HUES64 (cell line): ENCODE results near the gene ZNG1A.
"Not testable (repeated sequence)": the region's sequence is repeated elsewhere in the genome, so short reads cannot be mapped to it uniquely, and the experiment has no call there.

Experiments used
- H3K27ac ChIP-seq: 2 replicates; pipeline ENCODE4 v1.7.0; 2013; ENCODE audit warnings: low read depth, low read length, inconsistent platforms
- H3K27me3 ChIP-seq: 2 replicates; pipeline ENCODE4 v1.6.1; 2013; ENCODE audit warnings: mild to moderate bottlenecking, low read length; ENCODE audit not compliant: insufficient read depth
- H3K36me3 ChIP-seq: 2 replicates; pipeline ENCODE4 v1.6.1; 2013; ENCODE audit warnings: mild to moderate bottlenecking, low read length; ENCODE audit not compliant: insufficient read depth
- H3K4me1 ChIP-seq: 2 replicates; pipeline ENCODE4 v1.6.1; 2013; ENCODE audit warnings: mild to moderate bottlenecking, low read length, moderate library complexity; ENCODE audit not compliant: insufficient read depth
- H3K4me3 ChIP-seq: 2 replicates; pipeline ENCODE4 v1.5.1; 2013; ENCODE audit warnings: mild to moderate bottlenecking, low read length, moderate library complexity
- H3K9ac ChIP-seq: 2 replicates; pipeline ENCODE4 v1.6.1; 2013; ENCODE audit warnings: mild to moderate bottlenecking, low read depth, low read length
- H3K9me3 ChIP-seq: 2 replicates; pipeline ENCODE4 v1.6.1; 2013; ENCODE audit warnings: low read depth, low read length; ENCODE audit not compliant: insufficient read depth
- WGBS: fragments of 150-250, 120-280 bp; methylation state at CpG from one replicate; pipeline ENCODE4 v1.1.7; 2013; ENCODE audit warnings: missing lambda C conversion rate; 5-methylcytosine and 5-hydroxymethylcytosine counted together

Gene ZNG1A

DNA sequence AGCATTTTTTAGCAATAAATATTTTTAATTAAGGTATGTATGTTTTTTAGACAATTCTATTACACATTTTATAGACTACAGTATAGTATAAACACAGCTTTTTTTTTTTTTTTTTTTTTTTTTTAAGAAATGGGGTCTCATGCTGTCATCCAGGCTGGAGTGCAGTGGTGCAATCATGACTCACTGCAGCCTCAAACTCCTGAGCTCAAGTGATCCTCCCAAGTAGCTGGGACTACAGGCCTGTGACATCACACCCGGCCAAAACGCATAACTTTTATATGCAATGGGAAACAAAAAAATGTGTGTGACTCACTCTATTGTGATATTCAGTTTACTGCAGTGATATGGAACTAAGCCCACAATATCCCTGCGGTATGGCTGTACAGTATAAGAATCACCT, 9.1 kb downstream of the ZNG1A start:
- not testable (repeated sequence) for H3K9ac ChIP-seq, H3K27ac ChIP-seq, H3K9me3 ChIP-seq, H3K4me1 ChIP-seq, H3K4me3 ChIP-seq, H3K27me3 ChIP-seq
- WGBS = no CpG with 5 or more reads among the region's 3 CpGs
- peaks cover 18% of the 10 kb centered on the region for H3K36me3 ChIP-seq

DNA sequence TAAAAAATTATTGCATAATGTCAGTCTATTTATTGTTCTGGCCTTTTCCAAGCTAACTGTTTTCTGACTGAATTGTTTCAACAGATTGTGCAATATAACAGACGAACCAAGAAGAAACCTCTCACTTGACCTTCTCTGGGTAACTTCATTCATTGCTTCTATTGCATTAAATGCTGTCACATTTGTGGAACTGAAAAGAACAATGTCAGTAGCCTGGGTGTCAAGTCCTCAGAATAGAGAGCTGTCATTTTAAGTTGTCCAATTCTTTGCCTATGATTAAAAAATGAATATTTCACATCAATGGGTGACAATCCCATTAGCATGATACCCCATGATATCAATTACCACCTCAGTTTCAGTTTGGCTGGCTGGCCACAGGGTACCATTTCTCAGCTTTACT, 19.0 kb downstream of the ZNG1A start:
- WGBS = 77% methylated on average over 1 of the region's 1 CpG
- not testable (repeated sequence) for H3K4me1 ChIP-seq, H3K27ac ChIP-seq, H3K9me3 ChIP-seq, H3K27me3 ChIP-seq, H3K36me3 ChIP-seq, H3K9ac ChIP-seq, H3K4me3 ChIP-seq

GRCh38 chr9:151173-151572, 27.7 kb downstream of the ZNG1A start:
- not testable (repeated sequence) for H3K36me3 ChIP-seq, H3K27ac ChIP-seq, H3K9ac ChIP-seq, H3K9me3 ChIP-seq, H3K4me1 ChIP-seq, H3K27me3 ChIP-seq, H3K4me3 ChIP-seq

GRCh38 chr9:139880-140279, 39.0 kb downstream of the ZNG1A start:
- 50% methylated on average over 17 of the region's 17 CpGs for WGBS
- not testable (repeated sequence) for H3K27me3 ChIP-seq, H3K36me3 ChIP-seq, H3K4me3 ChIP-seq, H3K9ac ChIP-seq, H3K4me1 ChIP-seq, H3K9me3 ChIP-seq, H3K27ac ChIP-seq

- WGBS = 7% methylated on average over 30 of the region's 30 CpGs
- H3K27ac ChIP-seq, H3K9me3 ChIP-seq, H3K36me3 ChIP-seq, H3K4me1 ChIP-seq, H3K9ac ChIP-seq: not testable (repeated sequence)
- H3K4me3 ChIP-seq = peak within 1 kb of the TSS; percentile 39
- peaks cover 55% of the 10 kb centered on the region for H3K27me3 ChIP-seq
These were observed 60.8 kb downstream of the ZNG1A start, which contains the start of gene FOXD4 for GRCh38 chr9:117995-118467. FOXD4 (minus strand) TSS chr9:118417; CDS start chr9:118119, 298 bp downstream.

- H3K36me3 ChIP-seq = not testable (repeated sequence)
- Histone ChIP-seq H3K27me3 (peaks cover 62% of the 10 kb centered on the region), H3K4me3 (peak overlapping the region; percentile 39)
These were observed 61.5 kb downstream of the ZNG1A start for GRCh38 chr9:117144-117994.

GRCh38 chr9:116239-117077, 62.4 kb downstream of the ZNG1A start:
- not testable (repeated sequence) for H3K9me3 ChIP-seq, H3K4me1 ChIP-seq, H3K4me3 ChIP-seq, H3K36me3 ChIP-seq, H3K9ac ChIP-seq, H3K27ac ChIP-seq
- WGBS = 3% methylated on average over 36 of the region's 41 CpGs
- peaks cover 71% of the 10 kb centered on the region for H3K27me3 ChIP-seq

More at GRCh38 chr9:117144-117994, 61.5 kb downstream of the ZNG1A start:
- WGBS = 1% methylated on average over 63 of the region's 71 CpGs
- H3K9me3 ChIP-seq, H3K4me1 ChIP-seq, H3K27ac ChIP-seq, H3K9ac ChIP-seq: not testable (repeated sequence)

GRCh38 chr9:115118-115451, 63.8 kb downstream of the ZNG1A start:
- not testable (repeated sequence) for H3K4me1 ChIP-seq, H3K9ac ChIP-seq, H3K36me3 ChIP-seq, H3K27ac ChIP-seq, H3K4me3 ChIP-seq, H3K9me3 ChIP-seq
- peaks cover 83% of the 10 kb centered on the region for H3K27me3 ChIP-seq
- WGBS = 3% methylated on average over 9 of the region's 11 CpGs

DNA sequence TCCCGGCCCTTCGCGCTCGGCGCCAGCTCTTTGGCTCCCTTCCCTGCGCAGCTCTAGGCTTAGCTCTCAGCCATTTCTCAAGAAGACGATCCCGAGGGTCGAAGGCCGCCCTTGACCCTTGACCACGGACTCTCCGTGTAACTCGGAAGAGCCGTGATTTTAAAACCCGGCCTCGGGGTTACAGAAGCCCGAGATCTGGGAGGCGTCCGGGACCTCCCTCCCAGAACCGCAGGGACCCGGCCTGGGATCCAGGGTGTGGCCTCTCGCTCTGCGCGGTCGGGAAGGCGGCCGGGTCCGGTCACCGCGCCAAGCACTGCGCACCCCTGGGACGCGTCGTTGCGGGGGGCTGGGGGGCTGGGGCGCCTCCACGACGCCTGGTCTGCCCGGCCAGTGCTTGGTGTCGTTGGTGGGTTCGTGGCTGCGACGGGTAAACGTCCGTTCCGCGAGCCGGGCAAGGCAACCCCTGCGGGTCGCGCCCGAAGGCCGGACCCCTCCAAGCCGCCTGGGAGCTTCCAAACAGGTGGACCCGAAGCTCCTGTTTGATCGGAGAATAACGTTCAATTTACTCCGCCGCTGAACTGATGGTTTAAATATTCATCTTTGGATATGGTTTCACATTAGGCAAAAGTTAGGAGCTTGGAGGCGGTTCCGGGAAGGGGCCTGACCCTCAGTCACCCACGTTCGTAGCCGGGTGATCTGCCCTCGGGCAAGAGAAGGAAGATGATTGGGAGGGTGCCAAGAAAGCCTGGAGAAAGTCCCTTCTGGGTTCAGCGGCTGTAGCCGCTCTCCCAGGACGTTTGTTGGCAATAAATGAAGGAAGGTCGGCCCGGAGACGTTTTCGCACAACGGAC, 64.4 kb downstream of the ZNG1A start:
- H3K27ac ChIP-seq, H3K9me3 ChIP-seq, H3K36me3 ChIP-seq, H3K4me1 ChIP-seq, H3K9ac ChIP-seq: not testable (repeated sequence)
- peaks cover 89% of the 10 kb centered on the region for H3K27me3 ChIP-seq
- H3K4me3 ChIP-seq = peak overlapping the region; percentile 48
- WGBS = under 1% methylated on average over 70 of the region's 73 CpGs

- H3K36me3 ChIP-seq, H3K9ac ChIP-seq, H3K9me3 ChIP-seq, H3K4me1 ChIP-seq, H3K27ac ChIP-seq: not testable (repeated sequence)
- WGBS = under 1% methylated on average over 111 of the region's 111 CpGs
- H3K4me3 ChIP-seq = peak overlapping the region; percentile 48
- peaks cover 97% of the 10 kb centered on the region for H3K27me3 ChIP-seq
These were observed 65.2 kb downstream of the ZNG1A start for GRCh38 chr9:113468-114266.
